SU-DHL-6 (cell line): ENCODE measurements around the gene C3orf18.
A peak's percentile ranks its signal among the peaks of the same experiment; 100 is the strongest.

Source experiments
- H2AFZ ChIP-seq: fragments of 200-600 bp; sonication (generic); 2 replicates; pipeline ENCODE4 v1.6.1; 2014; ENCODE audit warnings: low read depth, mild to moderate bottlenecking, moderate library complexity, mixed read lengths, antibody characterized with exemption, low read length; ENCODE audit not compliant: severe bottlenecking
- H3F3A ChIP-seq: fragments of 200-600 bp; shearing (Covaris generic); 2 replicates; pipeline ENCODE4 v1.6.0; 2016; ENCODE audit warnings: antibody characterized with exemption, mild to moderate bottlenecking; ENCODE audit not compliant: insufficient read depth
- H3K27ac ChIP-seq: fragments of 200-600 bp; sonication (generic); 2 replicates; pipeline ENCODE4 v1.5.1; 2016; ENCODE audit warnings: low read depth, mild to moderate bottlenecking, low read length, moderate library complexity, mixed read lengths
- H3K27me3 ChIP-seq: fragments of 200-600 bp; sonication (generic), shearing (Covaris generic); 2 replicates; pipeline ENCODE4 v1.6.0; 2014; ENCODE audit warnings: mild to moderate bottlenecking, low read length
- H3K36me3 ChIP-seq: fragments of 200-600 bp; sonication (generic); 2 replicates; pipeline ENCODE4 v1.6.1; 2014; ENCODE audit warnings: mild to moderate bottlenecking, low read length, mixed read lengths
- H3K4me2 ChIP-seq: fragments of 300-600, 200-600 bp; shearing (Covaris generic), sonication (generic); 2 replicates; pipeline ENCODE4 v1.6.0; 2014; ENCODE audit warnings: low read length, low read depth, mild to moderate bottlenecking; ENCODE audit not compliant: poor library complexity, severe bottlenecking
- H3K4me3 ChIP-seq: fragments of 200-600 bp; sonication (generic); 2 replicates; pipeline ENCODE4 v1.5.1; 2014; ENCODE audit warnings: antibody characterized with exemption, low read length, mild to moderate bottlenecking, mixed read lengths; ENCODE audit not compliant: insufficient read depth, poor library complexity, severe bottlenecking
- H3K79me2 ChIP-seq: fragments of 200-600 bp; sonication (generic); 2 replicates; pipeline ENCODE4 v1.6.1; 2014; ENCODE audit warnings: mild to moderate bottlenecking, low read length, moderate library complexity; ENCODE audit not compliant: insufficient read depth
- H3K9ac ChIP-seq: fragments of 200-600 bp; sonication (generic); 2 replicates; pipeline ENCODE4 v1.7.0; 2014; ENCODE audit warnings: mild to moderate bottlenecking, low read length
- H3K9me2 ChIP-seq: fragments of 200-600 bp; sonication (generic); replicated peaks from 2 replicates; pipeline ENCODE4 v1.6.1; 2014; ENCODE audit warnings: low read length; ENCODE audit not compliant: insufficient read depth
- H3K9me3 ChIP-seq: fragments of 200-600 bp; sonication (generic); 2 replicates; pipeline ENCODE4 v1.6.1; 2014; ENCODE audit warnings: low read length, mixed read lengths; ENCODE audit not compliant: insufficient read depth
- H4K20me1 ChIP-seq: fragments of 200-600 bp; sonication (generic); 2 replicates; pipeline ENCODE4 v1.6.1; 2014; ENCODE audit warnings: low read depth, mild to moderate bottlenecking, antibody characterized with exemption, low read length, moderate library complexity, mixed read lengths
- CTCF ChIP-seq: fragments of 200-600 bp; sonication (generic); IDR thresholded peaks from one replicate; pipeline ENCODE4 v1.5.1; 2017; ENCODE audit warnings: antibody characterized with exemption, mild to moderate bottlenecking, low read length, moderate library complexity; ENCODE audit not compliant: insufficient read depth, poor library complexity, severe bottlenecking
- EZH2phosphoT487 ChIP-seq: fragments of 200-600 bp; sonication (generic), shearing (Covaris generic); conservative IDR thresholded peaks from 2 replicates; pipeline ENCODE4 v1.6.1; 2018; ENCODE audit warnings: mild to moderate bottlenecking, antibody characterized with exemption, low read length, moderate library complexity, mixed read lengths

Gene C3orf18

GRCh38 chr3:50571486-50571885, 3.9 kb upstream of the C3orf18 start:
- H3K27ac ChIP-seq = no peak overlapping the region
- no peaks in the 10 kb centered on the region for H3K9me3 ChIP-seq
- no peak overlapping the region for H3K4me2 ChIP-seq
- H3F3A ChIP-seq = peaks cover 6% of the 10 kb centered on the region; the same call in 1 of the 2 replicates
- no peak overlapping the region for H2AFZ ChIP-seq
- no peaks in the 10 kb centered on the region for H4K20me1 ChIP-seq
- no peaks in the 10 kb centered on the region for H3K79me2 ChIP-seq
- H3K9me2 ChIP-seq = no peaks in the 10 kb centered on the region
- no peak overlapping the region for H3K9ac ChIP-seq
- no peaks in the 10 kb centered on the region for H3K27me3 ChIP-seq
- TF ChIP-seq CTCF (no peak), EZH2phosphoT487 (no peak)
- no peak overlapping the region for H3K4me3 ChIP-seq
- H3K36me3 ChIP-seq = no peaks in the 10 kb centered on the region

GRCh38 chr3:50570508-50571279, 3.1 kb upstream of the C3orf18 start:
- Histone ChIP-seq H3K9me2 (no peaks in the 10 kb centered on the region), H4K20me1 (no peaks in the 10 kb centered on the region), H3K9me3 (no peaks in the 10 kb centered on the region), H2AFZ (no peak overlapping the region), H3K4me2 (peak overlapping the region; percentile 79), H3K27ac (no peak overlapping the region), H3F3A (peaks cover 6% of the 10 kb centered on the region; the same call in 1 of the 2 replicates), H3K79me2 (no peaks in the 10 kb centered on the region), H3K36me3 (no peaks in the 10 kb centered on the region), H3K9ac (no peak overlapping the region), H3K4me3 (no peak overlapping the region), H3K27me3 (no peaks in the 10 kb centered on the region)
- TF ChIP-seq EZH2phosphoT487 (no peak), CTCF (no peak)

- Histone ChIP-seq H3K4me2 (peak within 1 kb of the TSS; percentile 79), H3K9me2 (no peaks in the 10 kb centered on the region), H4K20me1 (no peaks in the 10 kb centered on the region), H3K9me3 (no peaks in the 10 kb centered on the region), H3F3A (peaks cover 6% of the 10 kb centered on the region; the same call in 1 of the 2 replicates), H3K27me3 (no peaks in the 10 kb centered on the region), H3K79me2 (no peaks in the 10 kb centered on the region), H3K4me3 (peak within 1 kb of the TSS; percentile 97), H3K9ac (peak within 1 kb of the TSS; percentile 79), H3K27ac (peak within 1 kb of the TSS; percentile 45), H2AFZ (peak within 1 kb of the TSS; percentile 99), H3K36me3 (no peaks in the 10 kb centered on the region)
- TF ChIP-seq EZH2phosphoT487 (no peak), CTCF (no peak)
These were observed 1.6 kb upstream of the C3orf18 start, which contains the start of gene HEMK1 for GRCh38 chr3:50568947-50569749. HEMK1 (plus strand) TSS chr3:50569522; CDS start chr3:50571105, 1,583 bp downstream.
